Measurements from ENCODE around the gene EYS.

DNA sequence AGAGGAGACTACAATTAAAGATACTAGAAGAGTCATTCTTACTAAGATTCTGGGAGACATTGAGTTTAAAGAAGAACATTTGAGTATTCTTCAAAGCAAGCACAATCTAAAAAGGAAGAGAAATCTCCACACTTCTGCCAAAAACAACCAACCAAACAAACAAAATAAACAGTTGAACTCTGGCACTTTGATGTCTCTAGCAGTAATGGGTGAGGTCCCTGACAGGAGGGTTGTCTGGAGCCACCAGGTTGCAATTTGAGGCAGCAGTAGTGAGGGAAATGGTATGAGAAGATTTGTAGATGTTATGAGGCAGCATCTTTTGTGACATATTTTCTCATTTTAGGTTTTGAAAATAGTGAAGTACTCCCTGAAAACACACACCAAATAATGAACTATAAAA is 1963.3 kb downstream of the EYS start:
- TF ChIP-seq, protein P1, sequence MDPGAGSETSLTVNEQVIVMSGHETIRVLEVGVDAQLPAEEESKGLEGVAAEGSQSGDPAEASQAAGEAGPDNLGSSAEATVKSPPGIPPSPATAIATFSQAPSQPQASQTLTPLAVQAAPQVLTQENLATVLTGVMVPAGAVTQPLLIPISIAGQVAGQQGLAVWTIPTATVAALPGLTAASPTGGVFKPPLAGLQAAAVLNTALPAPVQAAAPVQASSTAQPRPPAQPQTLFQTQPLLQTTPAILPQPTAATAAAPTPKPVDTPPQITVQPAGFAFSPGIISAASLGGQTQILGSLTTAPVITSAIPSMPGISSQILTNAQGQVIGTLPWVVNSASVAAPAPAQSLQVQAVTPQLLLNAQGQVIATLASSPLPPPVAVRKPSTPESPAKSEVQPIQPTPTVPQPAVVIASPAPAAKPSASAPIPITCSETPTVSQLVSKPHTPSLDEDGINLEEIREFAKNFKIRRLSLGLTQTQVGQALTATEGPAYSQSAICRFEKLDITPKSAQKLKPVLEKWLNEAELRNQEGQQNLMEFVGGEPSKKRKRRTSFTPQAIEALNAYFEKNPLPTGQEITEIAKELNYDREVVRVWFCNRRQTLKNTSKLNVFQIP (CRISPR knock-in tag; IDR thresholded peaks at IDR 0.05; ENCODE audit: borderline replicate concordance, low read depth), result no peak
- TF ChIP-seq RARB (CRISPR knock-in tag; IDR thresholded peaks at IDR 0.05), result no peak
- no peak for TF ChIP-seq TCF4 (CRISPR knock-in tag; IDR thresholded peaks at IDR 0.05; ENCODE audit: borderline replicate concordance)
- TF ChIP-seq BACH2 (CRISPR knock-in tag; IDR thresholded peaks at IDR 0.05; ENCODE audit: borderline replicate concordance), result no peak
- no peak for TF ChIP-seq SNAI2 (CRISPR knock-in tag; IDR thresholded peaks at IDR 0.05)
- no peak for TF ChIP-seq ARNTL (CRISPR knock-in tag; IDR thresholded peaks at IDR 0.05; ENCODE audit: borderline replicate concordance, low read depth)
- TF ChIP-seq ZNF70 (CRISPR knock-in tag; IDR thresholded peaks at IDR 0.05), result no peak
- TF ChIP-seq, protein P2, sequence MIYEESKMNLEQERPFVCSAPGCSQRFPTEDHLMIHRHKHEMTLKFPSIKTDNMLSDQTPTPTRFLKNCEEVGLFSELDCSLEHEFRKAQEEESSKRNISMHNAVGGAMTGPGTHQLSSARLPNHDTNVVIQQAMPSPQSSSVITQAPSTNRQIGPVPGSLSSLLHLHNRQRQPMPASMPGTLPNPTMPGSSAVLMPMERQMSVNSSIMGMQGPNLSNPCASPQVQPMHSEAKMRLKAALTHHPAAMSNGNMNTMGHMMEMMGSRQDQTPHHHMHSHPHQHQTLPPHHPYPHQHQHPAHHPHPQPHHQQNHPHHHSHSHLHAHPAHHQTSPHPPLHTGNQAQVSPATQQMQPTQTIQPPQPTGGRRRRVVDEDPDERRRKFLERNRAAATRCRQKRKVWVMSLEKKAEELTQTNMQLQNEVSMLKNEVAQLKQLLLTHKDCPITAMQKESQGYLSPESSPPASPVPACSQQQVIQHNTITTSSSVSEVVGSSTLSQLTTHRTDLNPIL (CRISPR knock-in tag; IDR thresholded peaks at IDR 0.05; ENCODE audit: low read depth), result no peak
- TF ChIP-seq, protein P3, sequence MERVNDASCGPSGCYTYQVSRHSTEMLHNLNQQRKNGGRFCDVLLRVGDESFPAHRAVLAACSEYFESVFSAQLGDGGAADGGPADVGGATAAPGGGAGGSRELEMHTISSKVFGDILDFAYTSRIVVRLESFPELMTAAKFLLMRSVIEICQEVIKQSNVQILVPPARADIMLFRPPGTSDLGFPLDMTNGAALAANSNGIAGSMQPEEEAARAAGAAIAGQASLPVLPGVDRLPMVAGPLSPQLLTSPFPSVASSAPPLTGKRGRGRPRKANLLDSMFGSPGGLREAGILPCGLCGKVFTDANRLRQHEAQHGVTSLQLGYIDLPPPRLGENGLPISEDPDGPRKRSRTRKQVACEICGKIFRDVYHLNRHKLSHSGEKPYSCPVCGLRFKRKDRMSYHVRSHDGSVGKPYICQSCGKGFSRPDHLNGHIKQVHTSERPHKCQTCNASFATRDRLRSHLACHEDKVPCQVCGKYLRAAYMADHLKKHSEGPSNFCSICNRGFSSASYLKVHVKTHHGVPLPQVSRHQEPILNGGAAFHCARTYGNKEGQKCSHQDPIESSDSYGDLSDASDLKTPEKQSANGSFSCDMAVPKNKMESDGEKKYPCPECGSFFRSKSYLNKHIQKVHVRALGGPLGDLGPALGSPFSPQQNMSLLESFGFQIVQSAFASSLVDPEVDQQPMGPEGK (CRISPR knock-in tag; IDR thresholded peaks at IDR 0.05; ENCODE audit: borderline replicate concordance), result no peak
- no peak for TF ChIP-seq GLIS3 (CRISPR knock-in tag; IDR thresholded peaks at IDR 0.05)
- TF ChIP-seq OSR1 (CRISPR knock-in tag; IDR thresholded peaks at IDR 0.05), result no peak
- TF ChIP-seq ZFP30 (CRISPR knock-in tag; IDR thresholded peaks at IDR 0.05), result no peak

Data from SK-N-SH treated with all-trans-retinoic acid at 6 μM for 48 hours (cell line).